Measurements from ENCODE around the gene MTFR1L.

GRCh38 chr1:25809929-25810328 lies 9.8 kb upstream of the MTFR1L start:
- TF ChIP-seq CTCF (IDR thresholded peaks at IDR 0.05), result no peak
- no peak for TF ChIP-seq ESRRA (CRISPR knock-in tag; IDR thresholded peaks at IDR 0.05; ENCODE audit: borderline replicate concordance)
- no peak for TF ChIP-seq CBFB (CRISPR knock-in tag; IDR thresholded peaks at IDR 0.05; ENCODE audit: low read depth)
- no peak for TF ChIP-seq NR1H2 (CRISPR knock-in tag; IDR thresholded peaks at IDR 0.05)
- no peak for TF ChIP-seq FOXJ3 (CRISPR knock-in tag; IDR thresholded peaks at IDR 0.05; ENCODE audit: borderline replicate concordance)
- no peak for TF ChIP-seq SP1 (CRISPR knock-in tag; conservative IDR thresholded peaks at IDR 0.05)
- no peak for TF ChIP-seq ATF2 (CRISPR knock-in tag; IDR thresholded peaks at IDR 0.05; ENCODE audit: borderline replicate concordance, low read depth)
